Astrocyte of the spinal cord (primary cell): ENCODE data around the gene TACC2.

Experiments used
- DNase-seq: peaks from one replicate; pipeline ENCODE4 v3.0.0; 2011; ENCODE audit warnings: low read depth, low spot score
- H3K4me3 ChIP-seq: 2 replicates; pipeline ENCODE4 v1.5.1; 2011; ENCODE audit warnings: low read depth, mild to moderate bottlenecking, low read length, moderate library complexity
- CTCF ChIP-seq: IDR thresholded peaks from 2 replicates; pipeline ENCODE4 v1.5.1; 2012; ENCODE audit warnings: low read depth, mild to moderate bottlenecking, low read length, inconsistent platforms
- in situ Hi-C: cut with HindIII; loops from 2 replicates; pipeline ENCODE4 v1.10.0; 2017; ENCODE audit warnings: low sequenced_read_pairs

The TACC2 gene

GRCh38 chr10:122163174-122164022 is 174.4 kb downstream of the TACC2 start:
- peak overlapping the region; percentile 53 for H3K4me3 ChIP-seq
- TF ChIP-seq CTCF = no peak
- no peak for DNase-seq
- in situ Hi-C loops = no loop called here

GRCh38 chr10:122164023-122164601 is 175.1 kb downstream of the TACC2 start:
- DNase-seq = peak; percentile 39
- H3K4me3 ChIP-seq = peak overlapping the region; percentile 53
- in situ Hi-C loops = no loop called here
- peak; percentile 7 for TF ChIP-seq CTCF

GRCh38 chr10:122164815-122165483 is 176.0 kb downstream of the TACC2 start:
- no peak for TF ChIP-seq CTCF
- no peak for DNase-seq
- no peak overlapping the region for H3K4me3 ChIP-seq
- in situ Hi-C loops = no loop called here

- in situ Hi-C loops = no loop called here
- no peak for DNase-seq
- H3K4me3 ChIP-seq = no peak overlapping the region
- no peak for TF ChIP-seq CTCF
These were observed 176.7 kb downstream of the TACC2 start for GRCh38 chr10:122165484-122166276.

- H3K4me3 ChIP-seq = no peak overlapping the region
- in situ Hi-C loops = no loop called here
- no peak for TF ChIP-seq CTCF
- no peak for DNase-seq
These were observed 179.1 kb downstream of the TACC2 start for GRCh38 chr10:122168101-122168500.
